Measurements from ENCODE around the gene SULT1A2. TPM values are rescaled to one million over a fixed set of nuclear protein-coding genes. Genes with fewer than 3 reads are reported as not detected.

SULT1A2 gene
- total RNA-seq, 1 donor from 2014 or later, result not detected

GRCh38 chr16:28591355-28591754, 5.5 kb downstream of the SULT1A2 start:
- Mint-ChIP-seq H3K4me1 (no peaks in the 10 kb centered on the region), H3K9me3 (no peaks in the 10 kb centered on the region), H3K27ac (no peak overlapping the region), H3K27me3 (no peaks in the 10 kb centered on the region), H3K36me3 (ENCODE audit: low read depth) (peaks cover 60% of the 10 kb centered on the region), H3K4me3 (no peak overlapping the region)
- intact Hi-C loops (cut with micrococcal nuclease), result no loop called here
- DNase-seq, result no peak
- ChIA-PET CTCF (no interaction called here), POLR2A (no interaction called here)
- no peak for ATAC-seq (ENCODE audit: low read depth)
- no peak for TF ChIP-seq CTCF (IDR thresholded peaks at IDR 0.05)

- intact Hi-C loops (cut with micrococcal nuclease), result no loop called here
- Mint-ChIP-seq H3K4me1 (peaks cover 2% of the 10 kb centered on the region), H3K4me3 (no peak overlapping the region), H3K36me3 (ENCODE audit: low read depth) (peaks cover 65% of the 10 kb centered on the region), H3K9me3 (no peaks in the 10 kb centered on the region), H3K27ac (no peak overlapping the region), H3K27me3 (no peaks in the 10 kb centered on the region)
- TF ChIP-seq CTCF (IDR thresholded peaks at IDR 0.05), result no peak
- no peak for ATAC-seq (ENCODE audit: low read depth)
- ChIA-PET POLR2A (no interaction called here), CTCF (no interaction called here)
- DNase-seq, result no peak
These were observed 6.2 kb downstream of the SULT1A2 start for GRCh38 chr16:28590384-28591340.

- ATAC-seq (ENCODE audit: low read depth) (no peak), DNase-seq (no peak)
- peaks cover 2% of the 10 kb centered on the region for H3K4me1 Mint-ChIP-seq
- H3K36me3 Mint-ChIP-seq (ENCODE audit: low read depth), result peaks cover 73% of the 10 kb centered on the region
- ChIA-PET POLR2A (no interaction called here), CTCF (no interaction called here)
- no peak overlapping the region for H3K27ac Mint-ChIP-seq
- H3K9me3 Mint-ChIP-seq, result no peaks in the 10 kb centered on the region
- no peak overlapping the region for H3K4me3 Mint-ChIP-seq
- H3K27me3 Mint-ChIP-seq, result no peaks in the 10 kb centered on the region
- intact Hi-C loops (cut with micrococcal nuclease), result no loop called here
- no peak for TF ChIP-seq CTCF (IDR thresholded peaks at IDR 0.05)
These were observed 6.9 kb downstream of the SULT1A2 start for GRCh38 chr16:28589930-28590329.

GRCh38 chr16:28589069-28589468, 7.8 kb downstream of the SULT1A2 start:
- ATAC-seq (ENCODE audit: low read depth) (no peak), DNase-seq (no peak)
- peaks cover 2% of the 10 kb centered on the region for H3K4me1 Mint-ChIP-seq
- TF ChIP-seq CTCF (IDR thresholded peaks at IDR 0.05), result no peak
- no peaks in the 10 kb centered on the region for H3K9me3 Mint-ChIP-seq
- H3K27me3 Mint-ChIP-seq, result no peaks in the 10 kb centered on the region
- ChIA-PET CTCF (no interaction called here), POLR2A (no interaction called here)
- H3K27ac Mint-ChIP-seq, result no peak overlapping the region
- intact Hi-C loops (cut with micrococcal nuclease), result no loop called here
- H3K4me3 Mint-ChIP-seq, result no peak overlapping the region
- H3K36me3 Mint-ChIP-seq (ENCODE audit: low read depth), result peaks cover 76% of the 10 kb centered on the region

GRCh38 chr16:28587386-28587785, 9.5 kb downstream of the SULT1A2 start:
- ChIA-PET CTCF (no interaction called here), POLR2A (no interaction called here)
- peaks cover 88% of the 10 kb centered on the region for H3K36me3 Mint-ChIP-seq (ENCODE audit: low read depth)
- no peaks in the 10 kb centered on the region for H3K9me3 Mint-ChIP-seq
- ATAC-seq (ENCODE audit: low read depth) (no peak), DNase-seq (no peak)
- H3K27me3 Mint-ChIP-seq, result no peaks in the 10 kb centered on the region
- TF ChIP-seq CTCF (IDR thresholded peaks at IDR 0.05), result no peak
- no peak overlapping the region for H3K27ac Mint-ChIP-seq
- intact Hi-C loops (cut with micrococcal nuclease), result no loop called here
- H3K4me3 Mint-ChIP-seq, result no peak overlapping the region
- H3K4me1 Mint-ChIP-seq, result peaks cover 2% of the 10 kb centered on the region
